ENCODE measurements around the gene TAP2. TPM values are rescaled to one million over a fixed set of nuclear protein-coding genes. Genes with fewer than 3 reads are reported as not detected.
A peak's percentile ranks its signal among the peaks of the same experiment; 100 is the strongest.

Gene TAP2
- total and polyA plus RNA-seq, 4 donors = 2.5 to 48.1 (median 26.1) TPM

DNA sequence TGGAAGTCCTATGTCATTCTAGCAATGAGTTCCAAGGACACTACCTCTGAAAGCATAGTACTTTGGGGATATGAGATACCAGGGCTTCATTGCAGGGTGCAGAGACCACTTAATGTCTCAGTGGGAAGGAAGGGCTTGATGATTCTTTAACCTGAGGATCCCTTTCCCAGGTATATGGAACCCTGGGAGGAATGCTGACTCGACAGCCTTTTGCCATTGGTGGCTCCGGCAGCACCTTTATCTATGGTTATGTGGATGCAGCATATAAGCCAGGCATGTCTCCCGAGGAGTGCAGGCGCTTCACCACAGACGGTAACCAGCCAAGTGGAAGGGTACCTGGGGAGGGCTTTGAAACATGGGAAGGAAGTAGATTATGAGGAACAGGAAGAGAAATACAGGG lies 19.7 kb upstream of the TAP2 start:
- H3K9me3 ChIP-seq (ENCODE audit: control insufficient read depth, low read length) = no peaks in the 10 kb centered on the region
- H3K36me3 ChIP-seq (ENCODE audit: control insufficient read depth in 1 of 2, insufficient read depth in 2 of 2, low read length in 1 of 2) = no peaks in the 10 kb centered on the region
- no peak overlapping the region for H3K27ac ChIP-seq (ENCODE audit: low read depth in 1 of 2, low read length in 2 of 2)
- intact Hi-C loops (cut with DNase I) = no loop called here
- H3K4me1 ChIP-seq (ENCODE audit: control insufficient read depth in 1 of 2, insufficient read depth in 2 of 2, low read length in 2 of 2) = no peaks in the 10 kb centered on the region
- ATAC-seq (ENCODE audit: low FRiP score) (no peak), DNase-seq (no peak)
- H3K27me3 ChIP-seq (ENCODE audit: control insufficient read depth in 1 of 2, insufficient read depth in 2 of 2, low read length in 1 of 2) = no peaks in the 10 kb centered on the region
- WGBS, 2 donors = 95 to 96% methylated on average over 5 of the region's 5 CpGs
- no peak overlapping the region for H3K4me3 ChIP-seq (ENCODE audit: low read length in 2 of 2)

DNA sequence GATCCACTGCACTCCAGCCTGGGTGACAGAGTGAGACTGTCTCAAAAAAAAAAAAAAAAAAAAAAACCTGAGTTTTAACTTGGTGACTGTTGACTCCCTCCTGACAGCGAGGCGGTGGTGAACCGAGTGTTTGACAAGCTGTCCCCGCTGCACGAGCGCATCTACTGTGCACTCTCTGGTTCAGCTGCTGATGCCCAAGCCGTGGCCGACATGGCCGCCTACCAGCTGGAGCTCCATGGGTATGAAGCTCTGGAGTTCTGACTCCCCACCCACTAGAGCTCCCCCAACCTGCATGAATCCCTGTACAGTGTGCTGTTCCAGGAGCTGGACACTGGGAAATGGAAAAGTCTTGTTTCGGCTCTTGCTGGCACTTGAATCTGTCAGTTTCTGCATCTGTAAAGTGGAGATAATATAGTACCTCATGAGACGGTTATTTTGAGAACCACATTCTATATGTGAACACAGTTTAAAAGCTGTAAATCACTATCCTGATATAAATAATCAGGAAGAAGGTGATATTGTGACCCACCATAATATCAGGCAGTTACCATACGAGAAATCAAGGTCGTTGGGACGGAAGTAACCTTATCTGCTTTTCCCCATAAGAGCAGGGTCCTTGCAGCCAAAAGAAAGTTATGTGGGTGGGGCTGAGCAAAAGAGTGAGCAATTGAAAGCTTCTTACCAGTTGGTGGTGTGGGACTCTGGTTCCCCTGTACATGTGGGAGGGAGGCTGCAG lies 18.8 kb upstream of the TAP2 start:
- Histone ChIP-seq H3K36me3 (ENCODE audit: control insufficient read depth in 1 of 2, insufficient read depth in 2 of 2, low read length in 1 of 2) (no peaks in the 10 kb centered on the region), H3K4me1 (ENCODE audit: control insufficient read depth in 1 of 2, insufficient read depth in 2 of 2, low read length in 2 of 2) (no peaks in the 10 kb centered on the region), H3K27ac (ENCODE audit: low read depth in 1 of 2, low read length in 2 of 2) (no peak overlapping the region), H3K27me3 (ENCODE audit: control insufficient read depth in 1 of 2, insufficient read depth in 2 of 2, low read length in 1 of 2) (no peaks in the 10 kb centered on the region), H3K9me3 (ENCODE audit: control insufficient read depth, low read length) (no peaks in the 10 kb centered on the region), H3K4me3 (ENCODE audit: low read length in 2 of 2) (no peak overlapping the region)
- intact Hi-C loops (cut with DNase I) = no loop called here
- DNase-seq = no peak
- ATAC-seq (ENCODE audit: low FRiP score) = no peak
- whole genome bisulfite sequencing, 2 donors = 78 to 87% methylated on average over 14 of the region's 14 CpGs

DNA sequence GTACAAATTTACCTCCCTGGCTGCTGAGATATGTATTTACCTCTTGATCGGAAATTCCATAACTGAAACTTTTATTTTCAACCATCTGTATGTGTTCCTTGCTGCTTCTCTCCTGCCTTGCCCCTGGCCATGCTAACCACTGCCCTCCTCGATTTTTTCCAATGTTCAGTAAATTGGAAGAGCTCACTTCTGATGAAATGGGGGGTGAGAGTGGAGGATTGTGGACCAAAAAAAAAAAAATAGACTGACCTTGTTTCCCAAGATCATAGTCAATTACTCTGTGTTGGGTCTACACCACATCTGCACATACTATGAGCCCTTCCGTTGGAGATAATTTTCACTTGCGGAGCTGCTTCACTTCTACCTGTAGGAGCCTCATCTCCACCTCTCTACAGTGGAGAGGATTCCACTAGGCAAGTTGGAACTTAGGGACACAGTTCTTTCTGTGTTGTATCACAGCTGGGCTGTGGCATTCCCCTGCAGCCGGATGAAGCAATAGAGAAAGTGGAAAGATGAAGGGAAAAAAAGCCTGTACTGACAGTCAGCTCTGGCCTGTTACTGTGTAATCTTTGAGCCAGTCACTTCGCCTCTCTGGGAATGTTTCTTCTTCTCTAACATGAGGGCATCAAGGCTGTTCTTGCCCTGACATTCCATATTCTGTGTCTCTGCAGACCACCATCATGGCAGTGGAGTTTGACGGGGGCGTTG lies 17.1 kb upstream of the TAP2 start:
- H3K36me3 ChIP-seq (ENCODE audit: control insufficient read depth in 1 of 2, insufficient read depth in 2 of 2, low read length in 1 of 2) = no peaks in the 10 kb centered on the region

DNA sequence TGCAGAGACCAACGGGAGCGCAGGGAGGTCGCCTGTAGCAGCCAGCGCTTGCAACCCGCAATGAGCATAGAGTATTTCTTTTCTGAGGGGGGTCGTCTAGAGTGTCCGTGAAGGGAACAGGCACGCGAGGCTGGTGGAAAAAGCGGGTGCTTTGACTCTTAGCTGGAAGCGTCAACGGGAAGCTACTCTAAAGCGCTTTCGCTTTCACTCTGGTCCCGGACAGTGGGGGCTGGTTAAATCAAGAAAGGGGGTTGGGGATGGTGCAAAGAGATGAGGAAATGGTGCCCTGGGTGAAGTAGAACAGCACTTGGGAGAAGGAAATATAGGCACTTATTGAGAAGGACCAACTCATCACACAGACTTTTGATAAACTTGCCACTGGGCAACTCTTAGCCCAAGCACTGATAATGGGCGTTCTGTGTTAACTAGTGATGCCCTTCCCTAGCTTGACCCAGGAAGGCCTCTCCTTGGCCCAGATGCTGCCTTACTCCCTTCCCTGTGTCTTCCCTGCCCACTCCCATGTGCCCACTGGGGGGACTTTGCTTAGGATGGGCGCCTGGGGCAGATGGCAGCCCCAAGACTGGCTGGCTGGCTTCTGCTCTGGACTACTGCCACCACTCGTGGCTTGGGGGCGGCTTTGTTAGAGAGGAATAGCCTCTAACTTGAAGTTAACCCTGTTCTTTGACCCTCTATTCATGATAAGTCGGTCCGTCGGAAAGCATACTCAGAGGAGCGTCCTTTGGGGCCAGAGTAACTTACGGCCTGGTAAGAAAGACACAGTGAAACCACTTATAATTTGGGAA lies 16.0 kb upstream of the TAP2 start:
- WGBS, 2 donors = 25% methylated on average over 24 of the region's 24 CpGs
- no peaks in the 10 kb centered on the region for H3K4me1 ChIP-seq (ENCODE audit: control insufficient read depth in 1 of 2, insufficient read depth in 2 of 2, low read length in 2 of 2)
- H3K9me3 ChIP-seq (ENCODE audit: control insufficient read depth, low read length) = no peaks in the 10 kb centered on the region
- H3K27ac ChIP-seq (ENCODE audit: low read depth in 1 of 2, low read length in 2 of 2) = peak overlapping the region in 1 of 2 donors; percentile 59
- H3K4me3 ChIP-seq (ENCODE audit: low read length in 2 of 2) = peak overlapping the region; percentile 54 to 97
- H3K27me3 ChIP-seq (ENCODE audit: control insufficient read depth in 1 of 2, insufficient read depth in 2 of 2, low read length in 1 of 2) = no peaks in the 10 kb centered on the region
- H3K36me3 ChIP-seq (ENCODE audit: control insufficient read depth in 1 of 2, insufficient read depth in 2 of 2, low read length in 1 of 2) = peaks cover 0 to 6% of the 10 kb centered on the region in 2 donors
- ATAC-seq (ENCODE audit: low FRiP score) = peak; percentile 47
- intact Hi-C loops (cut with DNase I) = loop anchor here (1.0 to 2.0 kb wide), 2 partner anchors 15 to 16 kb away; partner anchors contain the start of gene TAP2 (in 1 of the 2)
- DNase-seq = peak in 1 of 2 donors; percentile 69

More for the DNA sequence above, 17.1 kb upstream of the TAP2 start:
- no peaks in the 10 kb centered on the region for H3K9me3 ChIP-seq (ENCODE audit: control insufficient read depth, low read length)
- no peak overlapping the region for H3K27ac ChIP-seq (ENCODE audit: low read depth in 1 of 2, low read length in 2 of 2)
- no peaks in the 10 kb centered on the region for H3K27me3 ChIP-seq (ENCODE audit: control insufficient read depth in 1 of 2, insufficient read depth in 2 of 2, low read length in 1 of 2)
- H3K4me1 ChIP-seq (ENCODE audit: control insufficient read depth in 1 of 2, insufficient read depth in 2 of 2, low read length in 2 of 2) = no peaks in the 10 kb centered on the region
- DNase-seq = no peak
- intact Hi-C loops (cut with DNase I) = loop anchor here in 1 of 2 donors (2.0 kb wide), 1 partner anchor 17 kb away; the partner anchor contains the start of gene TAP2
- no peak for ATAC-seq (ENCODE audit: low FRiP score)
- H3K4me3 ChIP-seq (ENCODE audit: low read length in 2 of 2) = no peak overlapping the region
- 93 to 94% methylated on average over 8 of the region's 8 CpGs for WGBS, 2 donors

DNA sequence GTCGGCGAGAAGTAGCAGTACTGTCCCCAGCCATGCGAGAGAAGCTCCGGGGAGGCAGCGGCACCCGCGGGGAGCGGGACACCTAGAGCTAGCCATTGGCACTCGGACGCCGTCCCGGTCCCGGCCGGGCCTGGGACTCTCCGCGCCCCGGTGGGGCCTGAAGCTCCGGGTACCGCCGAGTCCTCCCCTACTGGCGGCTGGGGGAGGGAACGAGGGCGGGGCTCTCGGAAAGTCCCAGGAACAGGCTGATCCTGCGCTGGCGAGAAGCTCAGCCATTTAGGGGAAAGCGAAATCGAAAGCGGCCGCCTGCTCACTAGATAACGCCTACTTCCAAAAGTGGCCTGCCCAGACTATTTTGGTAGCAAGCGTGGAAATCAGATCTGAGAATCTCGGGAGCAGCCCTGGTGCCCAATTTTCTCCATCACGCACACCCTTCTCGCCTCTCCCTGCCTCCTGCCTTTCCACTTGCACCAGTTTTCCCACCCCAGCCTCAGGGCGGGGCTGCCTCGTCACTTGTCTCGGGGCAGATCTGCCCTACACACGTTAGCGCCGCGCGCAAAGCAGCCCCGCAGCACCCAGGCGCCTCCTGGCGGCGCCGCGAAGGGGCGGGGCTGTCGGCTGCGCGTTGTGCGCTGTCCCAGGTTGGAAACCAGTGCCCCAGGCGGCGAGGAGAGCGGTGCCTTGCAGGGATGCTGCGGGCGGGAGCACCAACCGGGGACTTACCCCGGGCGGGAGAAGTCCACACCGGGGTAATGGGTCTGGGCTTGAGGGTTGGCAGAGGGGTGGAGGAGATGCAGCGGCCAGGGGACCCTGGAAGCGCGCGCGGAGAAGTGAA lies 15.2 kb upstream of the TAP2 start, which contains the start of the genes PSMB9 and TAP1:
Gene PSMB9 (plus strand): TSS at position 652 of the 835 bp plus-strand sequence. CDS start 38 bp downstream, at position 690.
Gene TAP1 (minus strand): TSS at position 164 of the 835 bp plus-strand sequence. CDS start 68 bp downstream, at position 96.
- ATAC-seq (ENCODE audit: low FRiP score) (peak; percentile 98), DNase-seq (peak; percentile 97 to 98)
- H3K36me3 ChIP-seq (ENCODE audit: control insufficient read depth in 1 of 2, insufficient read depth in 2 of 2, low read length in 1 of 2) = peaks cover 0 to 6% of the 10 kb centered on the region in 2 donors
- no peaks in the 10 kb centered on the region for H3K9me3 ChIP-seq (ENCODE audit: control insufficient read depth, low read length)
- peak within 1 kb of the TSS; percentile 54 to 97 for H3K4me3 ChIP-seq (ENCODE audit: low read length in 2 of 2)
- H3K27ac ChIP-seq (ENCODE audit: low read depth in 1 of 2, low read length in 2 of 2) = peak within 1 kb of the TSS; percentile 58 to 89
- H3K4me1 ChIP-seq (ENCODE audit: control insufficient read depth in 1 of 2, insufficient read depth in 2 of 2, low read length in 2 of 2) = no peaks in the 10 kb centered on the region
- 0% methylated on average over 68 of the region's 68 CpGs for WGBS, 2 donors
- no peaks in the 10 kb centered on the region for H3K27me3 ChIP-seq (ENCODE audit: control insufficient read depth in 1 of 2, insufficient read depth in 2 of 2, low read length in 1 of 2)
- intact Hi-C loops (cut with DNase I) = loop anchor here (1.0 to 2.0 kb wide), 2 partner anchors 14 to 15 kb away; partner anchors contain the start of gene TAP2 (in 1 of the 2)

DNA sequence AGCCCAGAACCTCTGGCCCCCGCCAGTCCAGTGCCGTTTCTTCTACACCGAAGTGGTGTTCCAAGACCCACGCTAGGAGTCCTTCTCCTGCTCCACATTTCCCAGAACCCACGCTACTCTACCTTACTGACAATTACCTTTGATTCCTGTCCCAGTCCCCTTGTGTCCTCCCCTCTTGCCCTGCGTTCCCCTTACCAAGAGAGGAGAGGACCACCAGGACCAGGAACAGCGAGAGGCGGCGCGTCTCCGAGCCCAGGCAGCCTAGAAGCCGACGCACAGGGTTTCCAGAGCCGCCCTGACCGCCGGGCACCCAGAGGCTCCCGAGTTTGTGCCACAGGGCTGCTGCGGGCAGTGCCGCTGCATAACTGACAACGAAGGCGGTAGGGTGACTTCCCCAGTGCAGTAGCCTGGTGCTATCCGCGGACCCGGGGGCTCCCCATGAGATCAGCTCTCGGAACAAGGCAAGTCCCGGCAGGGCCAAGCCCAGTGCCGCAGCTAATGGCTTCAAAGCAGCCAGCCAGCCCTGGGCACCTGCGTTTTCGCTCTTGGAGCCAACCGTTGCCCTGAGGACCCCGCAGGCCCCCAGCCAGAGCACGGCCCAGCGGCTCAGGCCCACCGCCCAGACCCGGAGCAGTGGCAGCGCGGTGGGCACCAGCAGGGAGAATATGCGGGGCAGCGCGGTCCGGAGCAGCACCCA lies 14.5 kb upstream of the TAP2 start:
- Histone ChIP-seq H3K36me3 (ENCODE audit: control insufficient read depth in 1 of 2, insufficient read depth in 2 of 2, low read length in 1 of 2) (peaks cover 0 to 8% of the 10 kb centered on the region in 2 donors), H3K9me3 (ENCODE audit: control insufficient read depth, low read length) (no peaks in the 10 kb centered on the region), H3K27me3 (ENCODE audit: control insufficient read depth in 1 of 2, insufficient read depth in 2 of 2, low read length in 1 of 2) (no peaks in the 10 kb centered on the region), H3K27ac (ENCODE audit: low read depth in 1 of 2, low read length in 2 of 2) (peak overlapping the region; percentile 58 to 87), H3K4me3 (ENCODE audit: low read length in 2 of 2) (peak overlapping the region; percentile 54 to 69), H3K4me1 (ENCODE audit: control insufficient read depth in 1 of 2, insufficient read depth in 2 of 2, low read length in 2 of 2) (no peaks in the 10 kb centered on the region)
- intact Hi-C loops (cut with DNase I) = no loop called here
- ATAC-seq (ENCODE audit: low FRiP score) = peak; percentile 54
- peak; percentile 75 to 86 for DNase-seq
- 0% methylated on average over 40 to 41 of the region's 41 CpGs for WGBS, 2 donors

DNA sequence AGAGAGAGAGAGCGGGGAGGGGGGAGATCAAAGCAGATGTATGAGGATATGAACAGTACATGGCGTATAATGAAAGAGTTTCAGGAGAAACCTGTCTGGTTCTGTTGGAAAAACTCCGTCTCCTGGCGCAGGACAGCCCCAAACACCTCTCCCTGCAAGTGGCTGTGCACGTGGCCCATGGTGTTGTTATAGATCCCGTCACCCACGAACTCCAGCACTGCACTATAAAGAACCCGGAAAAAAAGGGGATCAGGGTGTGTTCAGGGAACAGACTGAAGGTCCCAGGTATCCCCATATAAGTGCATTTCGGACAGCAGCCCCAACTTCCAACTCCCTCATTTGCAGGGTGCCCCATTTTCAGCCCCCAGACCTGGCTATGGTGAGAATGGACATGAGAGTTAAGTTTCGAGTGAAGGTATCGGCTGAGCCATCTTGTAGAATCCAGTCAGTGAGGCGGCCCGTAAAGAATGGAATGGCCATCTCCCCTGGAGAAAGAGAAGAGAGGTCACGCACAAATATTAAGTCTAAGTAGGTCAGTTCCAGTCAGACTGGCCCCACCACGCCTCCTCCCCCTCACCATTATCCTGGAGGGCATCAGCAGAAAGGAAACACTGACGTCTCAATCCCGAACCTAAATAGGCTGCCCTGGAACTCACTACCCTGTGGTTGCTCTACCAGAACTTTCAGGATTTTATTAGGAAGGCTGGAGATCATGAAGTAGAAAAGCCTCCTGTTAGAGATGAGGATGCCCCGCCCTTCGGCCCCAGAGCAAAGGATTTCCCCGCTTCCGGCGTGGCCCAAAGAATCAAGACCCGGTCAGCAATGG lies 13.7 kb upstream of the TAP2 start:
- Histone ChIP-seq H3K36me3 (ENCODE audit: control insufficient read depth in 1 of 2, insufficient read depth in 2 of 2, low read length in 1 of 2) (peaks cover 0 to 8% of the 10 kb centered on the region in 2 donors), H3K27ac (ENCODE audit: low read depth in 1 of 2, low read length in 2 of 2) (peak overlapping the region in 1 of 2 donors; percentile 87), H3K9me3 (ENCODE audit: control insufficient read depth, low read length) (no peaks in the 10 kb centered on the region), H3K27me3 (ENCODE audit: control insufficient read depth in 1 of 2, insufficient read depth in 2 of 2, low read length in 1 of 2) (no peaks in the 10 kb centered on the region), H3K4me3 (ENCODE audit: low read length in 2 of 2) (peak overlapping the region; percentile 54 to 69), H3K4me1 (ENCODE audit: control insufficient read depth in 1 of 2, insufficient read depth in 2 of 2, low read length in 2 of 2) (no peaks in the 10 kb centered on the region)
- 48 to 51% methylated on average over 23 of the region's 23 CpGs for WGBS, 2 donors
- intact Hi-C loops (cut with DNase I) = no loop called here
- DNase-seq (peak in 1 of 2 donors; percentile 68), ATAC-seq (ENCODE audit: low FRiP score) (no peak)
